Endometrial microvascular endothelial cells (primary cell): ENCODE data around the gene RXFP3. TPM values are rescaled to one million over a fixed set of nuclear protein-coding genes. Genes with fewer than 3 reads are reported as not detected.

Experiments used
- in situ Hi-C: cut with HindIII; loops from 2 replicates; pipeline ENCODE4 v1.10.0; 2017; ENCODE audit warnings: low sequenced_read_pairs, low pct_unique_long_range_greater_than_20kb; ENCODE audit errors: inconsistent ontology term
- total RNA-seq: library from RNA; depleted of rRNA; stranded (reverse); fragments of >200 nt; gene quantifications from one replicate; pipeline ENCODE4 v1.2.3, GENCODE V29; 2015; ENCODE audit errors: inconsistent ontology term

The RXFP3 gene
- total RNA-seq, 1 donor from 2014 or later, result not detected

GRCh38 chr5:33969572-33970452, 33.6 kb downstream of the RXFP3 start:
- in situ Hi-C loops, result no loop called here

GRCh38 chr5:33973271-33973670, 37.1 kb downstream of the RXFP3 start:
- in situ Hi-C loops, result no loop called here

GRCh38 chr5:33975852-33976251, 39.7 kb downstream of the RXFP3 start:
- in situ Hi-C loops, result no loop called here

GRCh38 chr5:33976307-33976706, 40.1 kb downstream of the RXFP3 start:
- in situ Hi-C loops, result no loop called here

GRCh38 chr5:33978306-33978705, 42.1 kb downstream of the RXFP3 start:
- in situ Hi-C loops, result no loop called here

- in situ Hi-C loops, result no loop called here
Measured at GRCh38 chr5:33980030-33980429, 43.8 kb downstream of the RXFP3 start.

GRCh38 chr5:33981408-33982162, 45.4 kb downstream of the RXFP3 start:
- in situ Hi-C loops, result no loop called here

- in situ Hi-C loops, result no loop called here
Measured at GRCh38 chr5:33984178-33984577, 48.0 kb downstream of the RXFP3 start.

- in situ Hi-C loops, result no loop called here
Measured at GRCh38 chr5:33984671-33985124, 48.5 kb downstream of the RXFP3 start, which contains the start of gene SLC45A2. Gene SLC45A2 (minus strand): TSS chr5:33984693. CDS start chr5:33984583, 110 bp downstream.

- in situ Hi-C loops, result no loop called here
Measured at GRCh38 chr5:33985447-33985846, 49.3 kb downstream of the RXFP3 start.

Other genes starting within 250 kb of the RXFP3 start
- gene ADAMTS12, start 44.4 kb upstream of the RXFP3 start, total RNA-seq, result 0.84 TPM
- gene SLC45A2, start 48.3 kb downstream of the RXFP3 start, total RNA-seq, result not detected
- 8.4 TPM for gene AMACR, start 71.7 kb downstream of the RXFP3 start, total RNA-seq
- gene C1QTNF3, start 106.8 kb downstream of the RXFP3 start, total RNA-seq, result 7.0 TPM